ENCODE results near the gene PGS1.

DNA sequence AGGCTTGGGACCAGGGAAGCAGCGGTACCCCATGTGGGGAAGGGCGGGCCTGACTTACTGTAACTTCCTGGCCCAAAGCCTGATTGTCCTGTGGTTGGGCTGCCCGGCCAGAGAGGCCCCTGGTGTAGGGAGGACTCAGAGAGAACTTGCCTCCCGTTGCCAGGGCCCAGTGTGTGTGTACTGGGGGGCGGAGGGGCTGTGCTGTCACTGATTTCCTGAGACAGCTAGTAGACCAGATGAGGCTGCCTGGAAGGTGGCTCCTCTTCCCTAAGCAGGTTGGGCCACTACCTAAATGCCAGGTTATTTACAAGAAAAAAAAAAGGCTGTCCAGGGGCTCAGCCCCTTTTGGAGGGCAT is 35.3 kb upstream of the PGS1 start:
- TF ChIP-seq EZH2 (IDR thresholded peaks at IDR 0.05) (no peak), POLR2AphosphoS5 (IDR thresholded peaks at IDR 0.05; ENCODE audit: borderline replicate concordance, low read depth, low read length) (no peak), FOXP2 (optimal IDR thresholded peaks at IDR 0.05; ENCODE audit: control extremely low read depth, extremely low read length, insufficient read depth) (no peak)
